DLD1 (cell line): Measurements from ENCODE around the gene NNT.

Source experiments
- in situ Hi-C: cut with HindIII; loops from 2 replicates; pipeline ENCODE4 v1.10.0; 2017; ENCODE audit warnings: low sequenced_read_pairs

The NNT gene

DNA sequence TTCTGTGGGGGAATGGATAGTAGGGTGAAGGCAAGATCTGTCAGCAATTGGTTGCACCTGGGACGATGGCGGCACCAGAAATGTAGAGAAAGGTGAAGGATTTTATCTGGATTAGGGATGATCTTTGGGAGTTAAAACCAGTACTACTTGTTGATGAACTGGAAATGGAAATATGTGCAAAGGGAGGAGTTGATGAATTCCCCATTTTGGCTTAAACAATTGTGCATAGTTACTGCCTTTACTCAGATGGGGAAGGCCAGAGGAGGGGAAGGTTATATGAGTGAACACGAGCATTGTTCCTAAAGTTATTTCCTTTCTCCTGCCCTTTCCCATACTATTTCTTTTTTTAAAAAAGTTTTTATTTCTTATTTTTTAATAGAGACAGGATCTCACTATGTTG lies 19.1 kb downstream of the NNT start:
- in situ Hi-C loops = no loop called here

DNA sequence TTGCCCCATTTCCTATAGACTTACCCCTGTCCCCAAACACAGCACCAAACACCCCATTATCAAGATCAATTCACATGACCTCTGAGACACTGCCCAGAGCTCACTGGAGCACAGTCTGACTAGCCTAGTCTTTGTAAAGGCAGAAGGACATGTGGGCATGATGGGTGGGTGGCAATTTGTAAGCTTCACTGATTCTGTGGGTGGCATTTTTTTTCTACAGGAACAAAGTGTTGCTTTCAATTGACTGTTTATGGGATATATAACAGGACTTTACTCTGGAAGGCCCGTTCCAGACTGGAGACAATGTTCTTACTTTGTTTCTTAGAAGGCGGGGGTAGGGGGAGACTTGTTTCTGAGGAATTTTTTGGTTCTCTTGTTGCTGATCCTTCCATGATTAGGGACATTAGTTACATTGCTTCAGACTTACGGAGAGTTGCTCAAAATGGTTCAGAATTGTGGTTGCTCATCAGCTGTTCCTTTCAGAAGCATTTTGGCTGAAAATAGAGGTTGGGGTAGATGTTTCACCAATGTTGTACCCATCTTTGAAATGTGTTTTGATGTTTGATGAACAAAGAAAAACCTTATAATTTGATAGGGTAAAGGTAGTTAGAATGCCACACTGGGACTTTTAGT lies 20.2 kb downstream of the NNT start:
- in situ Hi-C loops = no loop called here

DNA sequence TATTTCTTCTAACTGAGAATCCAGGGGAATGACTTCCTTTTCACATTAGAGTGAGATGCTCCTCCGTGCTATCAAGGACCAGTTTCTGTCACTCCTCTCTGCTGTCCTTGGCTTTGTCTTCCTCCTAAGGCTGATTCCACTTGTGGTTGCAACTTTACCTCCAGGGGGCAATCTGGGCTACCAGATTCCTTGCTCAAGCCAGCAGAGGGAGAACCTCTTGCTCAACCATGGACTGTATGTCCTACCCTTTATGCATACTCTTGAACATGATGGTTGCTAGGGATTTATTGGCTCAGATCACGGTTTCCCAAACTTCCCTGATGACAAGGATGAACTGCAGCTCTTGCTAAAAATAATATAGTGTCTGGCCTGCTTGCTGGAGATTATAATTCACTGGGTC lies 24.0 kb downstream of the NNT start:
- in situ Hi-C loops = no loop called here

DNA sequence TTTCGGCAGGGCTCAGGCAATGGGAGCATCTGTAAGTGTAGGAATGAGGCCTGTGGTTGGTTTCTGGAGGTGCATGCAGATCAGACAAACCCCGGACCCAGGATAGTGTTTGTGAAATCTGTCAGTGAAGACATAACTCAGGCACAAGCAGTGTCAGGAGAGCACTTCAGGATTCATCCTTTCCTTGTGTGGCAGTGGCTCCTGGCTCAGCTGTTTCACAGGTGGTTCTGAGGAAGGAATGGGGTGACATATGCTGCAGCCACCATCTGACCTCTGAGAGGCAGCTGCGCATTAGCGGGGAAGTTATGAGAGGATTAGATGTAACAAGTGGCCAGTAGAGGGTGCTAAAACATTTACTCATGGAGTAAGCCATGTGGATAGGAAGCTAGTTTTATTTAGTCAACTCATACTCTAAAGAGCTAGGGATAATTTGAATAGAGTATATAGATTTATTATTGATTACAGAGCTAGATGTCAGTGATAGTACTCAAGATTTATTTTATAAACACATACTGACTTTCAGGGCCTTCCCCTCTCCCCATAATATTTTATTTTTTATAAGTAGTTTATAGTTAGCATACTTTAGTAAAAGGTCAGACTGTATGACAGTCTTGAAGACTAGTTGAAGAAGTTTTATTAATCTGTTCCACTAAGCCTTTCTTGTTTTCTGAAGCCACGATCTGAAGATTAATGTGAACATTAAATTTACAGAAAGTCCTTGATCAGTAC lies 28.4 kb downstream of the NNT start:
- in situ Hi-C loops = no loop called here

DNA sequence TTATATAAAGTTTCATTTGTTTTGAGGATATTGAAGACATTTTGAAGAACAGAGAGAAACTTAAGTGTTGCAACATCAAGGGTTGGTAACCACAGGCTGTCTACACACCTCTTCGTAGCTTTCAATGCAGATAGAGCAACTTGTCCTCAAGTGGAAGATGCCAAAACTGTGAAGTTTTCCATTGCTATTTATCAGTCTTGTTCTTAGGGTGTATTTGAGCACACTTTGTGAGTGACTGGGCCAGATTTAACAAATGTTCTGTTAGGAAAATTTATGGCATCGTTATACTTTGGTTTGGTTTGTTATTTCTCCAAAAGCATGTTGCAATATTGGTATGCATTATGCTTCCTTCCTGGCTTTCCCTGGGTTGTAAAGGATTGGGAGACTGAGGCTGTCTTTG lies 31.6 kb downstream of the NNT start:
- in situ Hi-C loops = no loop called here

DNA sequence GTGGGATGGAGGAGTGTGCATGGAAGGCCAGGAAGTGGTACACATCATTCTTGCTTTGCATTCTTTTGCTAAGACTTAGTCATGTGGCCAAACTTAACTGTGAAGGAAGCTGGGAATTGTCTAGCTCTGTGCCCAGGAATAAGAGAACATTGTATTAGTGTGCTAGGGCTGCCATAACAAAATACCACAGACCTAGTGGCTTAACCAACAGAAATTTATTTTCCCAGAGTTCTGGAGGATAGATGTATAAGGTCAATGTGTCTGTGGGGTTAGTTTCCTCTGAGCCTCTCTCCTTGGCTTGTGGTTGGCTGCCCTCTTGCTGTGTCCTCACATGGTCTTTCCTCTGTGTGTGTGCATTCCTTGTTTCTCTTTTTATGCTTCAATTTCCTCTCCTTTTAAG lies 32.4 kb downstream of the NNT start:
- in situ Hi-C loops = no loop called here

DNA sequence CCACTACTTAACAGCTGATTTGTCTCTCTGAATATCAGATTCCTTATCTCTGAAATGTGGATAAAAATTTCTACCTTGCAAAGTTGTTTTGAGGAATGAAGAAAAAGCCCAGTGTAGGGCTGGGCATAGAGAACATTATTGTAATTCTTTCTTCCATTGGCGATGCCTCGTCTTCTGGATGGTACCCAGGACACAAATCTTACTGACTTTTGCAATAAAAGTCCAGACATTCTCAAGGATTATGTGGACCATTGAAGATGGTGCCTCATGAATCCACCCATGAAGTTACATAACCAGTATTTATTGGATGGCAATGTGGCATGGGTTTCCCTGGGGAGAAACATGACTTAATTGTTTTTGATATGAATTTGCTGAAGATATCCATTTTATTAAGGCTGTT lies 33.1 kb downstream of the NNT start:
- in situ Hi-C loops = no loop called here

DNA sequence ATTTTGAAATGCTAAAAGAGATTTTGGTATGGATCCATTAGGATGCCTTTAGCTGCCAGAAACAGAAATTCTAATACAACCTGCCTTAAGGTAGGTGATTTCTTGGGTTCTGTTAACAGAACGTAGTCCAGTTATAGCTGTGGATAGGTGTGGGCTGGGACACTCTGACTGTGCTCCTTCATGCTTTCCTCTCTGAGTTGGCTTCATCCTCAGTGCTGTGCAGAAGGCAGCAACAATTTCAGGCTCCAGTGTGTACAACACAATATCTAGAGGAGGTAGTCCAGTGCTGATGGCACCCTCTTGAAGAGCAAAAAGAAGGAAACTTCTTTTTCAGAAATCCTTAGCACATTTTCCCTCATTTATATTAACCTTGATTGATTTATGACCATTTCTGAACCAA lies 34.4 kb downstream of the NNT start:
- in situ Hi-C loops = no loop called here

DNA sequence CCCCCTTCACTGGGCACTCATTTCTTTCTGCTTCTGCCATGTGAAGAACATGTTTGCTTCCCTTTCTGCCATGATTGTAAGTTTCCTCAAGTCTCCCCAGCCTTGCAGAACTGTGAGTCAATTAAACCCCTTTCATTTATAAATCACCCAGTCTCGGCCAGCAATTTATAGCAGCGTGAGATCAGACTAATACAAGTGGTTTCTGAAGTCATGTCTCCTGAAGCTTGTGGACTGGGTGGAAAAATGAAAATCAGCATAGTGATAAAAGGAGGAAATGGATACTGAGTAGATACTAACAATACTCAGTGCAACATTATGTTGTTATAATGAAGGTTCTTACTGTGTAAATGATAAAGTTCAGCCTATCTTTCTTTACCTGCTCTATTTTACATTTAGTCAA lies 35.1 kb downstream of the NNT start:
- in situ Hi-C loops = no loop called here

DNA sequence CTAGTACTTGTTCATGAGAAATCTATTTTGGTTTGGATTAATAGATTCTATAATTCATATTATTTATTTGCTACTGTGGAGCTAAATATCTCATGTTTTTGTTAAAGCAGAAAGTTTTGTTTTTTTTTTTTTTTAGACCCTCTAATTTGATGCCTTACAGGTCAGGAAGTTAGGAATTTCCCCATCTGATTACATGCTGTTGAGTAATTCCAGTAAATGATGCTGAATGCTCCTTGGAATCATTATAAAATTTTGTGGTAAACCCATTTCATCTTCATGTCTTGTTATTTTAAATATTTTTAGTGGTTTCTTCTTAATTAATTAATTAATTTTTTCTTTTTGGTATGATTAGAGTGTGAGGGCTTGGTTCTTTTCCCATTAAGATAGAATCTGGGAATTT lies 35.6 kb downstream of the NNT start:
- in situ Hi-C loops = no loop called here

DNA sequence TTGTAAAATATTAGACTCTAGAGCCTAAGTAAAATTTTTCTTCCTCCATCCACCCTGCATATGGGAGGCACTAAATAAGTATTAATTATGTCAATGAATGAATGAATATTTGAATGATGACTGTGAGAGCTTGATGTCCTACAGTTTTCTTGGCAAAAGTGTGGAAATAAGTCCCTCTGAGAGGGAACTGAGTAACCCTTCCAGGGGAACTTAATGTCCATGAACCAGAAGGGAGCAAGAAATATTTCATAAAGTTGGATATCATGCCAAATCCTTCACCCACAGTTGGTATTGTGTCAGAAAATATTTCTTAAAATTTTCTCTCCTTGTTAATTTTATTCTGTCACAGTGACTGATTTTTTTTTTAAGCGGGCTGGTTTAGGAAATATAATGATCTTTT lies 36.6 kb downstream of the NNT start:
- in situ Hi-C loops = no loop called here

DNA sequence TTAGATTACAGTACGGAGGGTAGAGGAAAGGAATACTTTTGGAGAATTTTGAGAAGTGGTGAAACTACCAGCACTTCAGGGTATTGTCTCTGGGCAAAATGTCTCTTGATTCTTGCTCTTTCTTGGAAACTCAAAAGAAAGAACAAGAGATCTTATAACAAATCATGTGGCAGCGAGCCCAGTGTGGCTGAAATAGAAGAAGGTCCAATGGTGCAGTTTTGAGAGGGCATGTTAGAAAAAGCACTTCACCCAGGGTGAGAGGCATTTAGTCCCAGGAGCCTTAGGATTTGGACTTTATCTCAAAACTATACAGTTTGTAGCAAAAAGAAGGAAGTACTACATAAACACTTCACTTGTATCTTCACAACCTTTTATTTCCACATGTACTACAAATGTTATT lies 39.4 kb downstream of the NNT start:
- in situ Hi-C loops = no loop called here

DNA sequence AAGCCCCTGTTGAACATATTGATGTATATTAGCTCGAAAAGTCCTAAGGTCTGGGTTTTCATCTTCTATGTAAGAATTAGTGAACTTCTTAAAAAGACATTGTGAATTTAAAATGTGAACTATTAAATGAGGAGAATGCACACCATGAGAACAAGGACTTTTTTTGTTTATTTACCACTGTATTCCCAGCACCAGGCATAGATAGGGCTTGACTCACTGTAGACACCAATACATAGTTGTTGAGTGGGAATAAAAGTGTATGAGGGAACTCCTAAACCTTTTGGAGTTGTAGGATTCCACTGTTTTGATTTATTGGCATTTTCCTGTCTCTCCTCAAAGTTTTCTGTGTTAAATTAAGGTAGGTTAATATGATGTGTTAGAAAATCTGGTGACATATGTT lies 40.3 kb downstream of the NNT start:
- in situ Hi-C loops = no loop called here

DNA sequence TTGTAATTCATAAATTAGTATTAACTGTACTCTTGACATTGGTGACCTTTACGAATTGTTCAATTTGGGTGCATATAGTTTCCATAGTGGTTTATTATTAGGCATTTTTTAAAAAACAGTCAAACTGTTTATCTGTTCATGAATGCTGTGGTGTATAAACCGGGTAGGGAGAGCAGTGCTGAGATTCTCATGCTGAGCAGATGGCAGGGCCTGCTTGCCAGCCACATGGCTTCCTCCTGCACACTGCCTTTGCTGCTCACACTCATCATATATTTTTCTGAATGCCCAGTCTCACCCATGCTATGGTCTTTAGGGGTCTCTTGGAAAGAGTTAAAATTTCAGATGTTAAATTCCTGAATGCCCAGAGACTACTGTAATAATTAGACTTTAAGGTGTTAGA lies 40.8 kb downstream of the NNT start:
- in situ Hi-C loops = no loop called here

DNA sequence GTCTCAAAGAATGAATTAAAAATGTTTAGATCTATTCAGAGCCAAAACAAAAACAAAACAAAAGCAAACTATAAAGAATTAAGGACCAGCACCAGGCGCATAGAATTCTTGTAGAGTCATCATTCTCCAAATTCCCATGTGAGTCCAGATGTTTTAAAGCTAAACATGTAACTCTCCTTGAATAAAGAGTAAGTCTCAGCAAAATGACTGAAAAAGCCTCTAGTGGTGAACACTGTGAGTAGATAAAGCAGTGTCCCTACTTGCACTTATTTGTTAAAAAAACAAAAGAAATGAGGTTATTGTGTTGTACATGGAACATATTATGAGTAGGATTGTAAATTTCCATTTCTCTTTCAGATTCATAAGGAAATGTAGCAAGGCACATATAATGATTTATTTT lies 44.0 kb downstream of the NNT start:
- in situ Hi-C loops = no loop called here

DNA sequence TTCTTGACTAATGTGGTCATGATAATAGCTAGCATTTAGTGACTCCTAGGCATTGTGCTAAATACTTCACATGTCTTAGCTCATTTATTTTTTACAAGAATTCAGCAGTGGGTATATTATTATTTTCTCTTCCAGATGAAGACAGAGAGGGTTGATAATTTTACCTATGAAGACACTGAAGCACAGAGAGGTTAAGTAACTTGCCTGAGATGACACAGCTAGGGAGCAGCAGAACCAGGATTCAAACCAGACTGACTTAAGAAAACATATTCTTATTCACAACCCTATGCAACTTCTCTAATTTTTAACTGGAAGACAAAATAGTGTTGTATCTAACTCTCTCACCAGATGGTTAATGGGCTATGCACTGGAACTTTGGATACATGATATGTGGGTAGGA lies 44.8 kb downstream of the NNT start:
- in situ Hi-C loops = no loop called here

DNA sequence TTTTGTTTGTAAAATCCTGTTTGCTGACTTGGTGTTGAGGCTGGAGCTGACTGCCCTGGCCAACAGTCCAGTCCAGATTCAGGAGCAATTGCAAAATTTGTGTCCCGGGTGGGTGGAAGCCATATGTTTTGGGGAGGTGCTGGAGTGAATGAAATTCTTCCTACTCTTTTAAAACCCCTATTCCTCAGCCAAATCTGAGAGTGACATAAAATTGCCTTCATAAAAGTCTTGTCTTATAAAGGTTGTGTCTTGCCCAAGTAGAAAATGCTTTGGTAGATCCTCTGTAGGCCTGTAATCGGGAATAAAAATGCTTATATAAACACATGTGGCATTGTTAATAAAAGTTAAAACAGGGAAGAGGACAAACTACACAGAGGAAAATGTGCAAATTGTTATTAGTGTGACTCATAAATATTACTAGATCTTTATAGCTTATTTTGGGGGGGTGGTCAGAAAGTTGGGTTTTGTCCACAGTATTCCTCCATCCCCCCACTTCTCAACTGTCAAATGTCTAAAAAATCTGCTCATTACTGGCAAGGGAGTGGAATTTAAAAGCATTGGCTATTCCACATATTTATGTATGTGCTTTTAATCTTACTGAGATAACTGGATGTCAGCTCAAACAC lies 45.6 kb downstream of the NNT start:
- in situ Hi-C loops = no loop called here

DNA sequence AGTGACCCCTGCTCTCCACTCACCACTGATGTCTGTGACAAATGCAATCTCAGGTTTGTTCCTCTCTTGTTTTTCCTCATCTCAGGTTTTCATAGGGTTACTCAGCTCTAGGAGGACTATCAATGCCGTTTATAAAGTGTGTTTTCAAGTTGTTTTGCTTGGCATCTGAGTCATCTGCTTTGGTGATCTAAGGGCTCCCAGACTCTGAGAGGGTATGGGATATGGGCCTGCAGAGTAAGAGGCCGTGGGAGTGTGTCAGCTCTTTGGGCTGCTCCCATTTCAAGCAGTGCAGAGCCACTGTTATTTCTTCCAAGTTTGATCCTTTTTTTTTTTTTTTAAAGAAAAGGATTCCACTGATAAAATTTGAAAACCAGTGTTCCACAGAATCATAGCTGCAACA lies 46.3 kb downstream of the NNT start:
- in situ Hi-C loops = no loop called here

DNA sequence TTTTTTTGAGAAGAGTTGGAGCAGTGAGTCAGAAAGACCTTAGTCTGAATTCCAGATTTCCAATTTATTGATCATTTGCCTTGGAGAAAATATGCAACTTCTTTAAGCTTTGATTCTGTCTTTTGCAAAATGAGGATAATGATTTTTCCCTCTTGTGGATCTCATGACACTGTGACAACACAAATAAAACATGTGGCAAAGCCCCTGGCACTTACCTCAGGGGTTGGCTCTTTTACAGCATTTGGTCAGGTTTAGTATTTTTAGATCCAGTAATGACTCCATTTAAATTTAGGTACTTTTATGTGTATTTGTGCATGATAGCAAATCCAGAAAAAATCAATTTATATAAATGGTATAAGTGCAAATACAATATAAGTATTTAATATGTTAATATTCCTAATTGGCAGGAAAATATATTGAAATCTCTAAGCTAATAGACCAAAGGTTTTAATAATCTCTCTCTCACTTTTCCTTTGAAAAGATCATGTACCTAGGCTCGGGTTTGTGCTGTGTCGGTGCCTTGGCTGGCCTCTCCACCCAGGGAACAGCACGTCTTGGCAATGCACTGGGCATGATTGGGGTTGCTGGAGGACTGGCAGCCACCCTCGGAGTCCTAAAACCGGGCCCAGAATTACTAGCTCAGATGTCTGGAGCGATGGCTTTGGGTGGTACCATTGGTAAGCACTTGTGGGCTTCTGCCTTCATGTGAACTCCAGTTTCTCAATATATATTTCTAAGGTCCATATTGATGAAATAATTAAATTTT lies 49.7 kb downstream of the NNT start:
- in situ Hi-C loops = no loop called here

DNA sequence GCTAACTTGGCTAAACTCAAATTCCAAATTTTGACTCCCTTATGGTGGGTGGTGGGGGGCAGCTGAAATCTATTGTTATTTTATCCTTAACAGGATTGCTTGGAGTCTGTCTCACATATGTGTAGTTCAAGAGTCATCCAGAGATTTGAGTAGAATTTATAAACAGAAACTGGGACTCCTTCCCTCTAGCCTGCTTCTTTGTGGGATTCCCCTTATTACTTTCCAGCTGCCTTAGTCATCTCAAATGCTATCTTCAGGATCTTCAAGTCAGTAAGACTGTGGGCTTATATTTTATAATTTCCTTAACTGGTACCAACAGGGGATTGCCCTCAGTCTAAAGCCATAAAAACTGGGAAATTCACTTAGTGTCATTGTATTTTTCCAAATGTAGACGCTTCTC lies 55.5 kb downstream of the NNT start:
- in situ Hi-C loops = no loop called here

DNA sequence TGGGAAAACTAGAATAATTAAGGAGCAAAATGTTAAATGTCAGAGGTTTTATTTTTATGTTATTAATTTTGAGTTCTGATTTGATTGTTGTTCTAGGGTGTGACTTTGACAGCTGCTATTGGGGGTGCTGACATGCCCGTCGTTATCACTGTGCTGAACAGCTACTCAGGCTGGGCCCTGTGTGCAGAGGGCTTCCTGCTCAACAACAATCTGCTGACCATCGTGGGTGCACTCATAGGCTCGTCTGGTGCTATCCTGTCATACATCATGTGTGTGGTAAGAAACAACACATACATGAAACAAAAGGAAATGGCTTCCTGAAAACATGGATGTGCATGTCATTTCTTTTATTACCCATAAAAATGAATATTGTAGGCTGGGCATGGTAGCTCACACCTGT lies 56.1 kb downstream of the NNT start:
- in situ Hi-C loops = no loop called here

DNA sequence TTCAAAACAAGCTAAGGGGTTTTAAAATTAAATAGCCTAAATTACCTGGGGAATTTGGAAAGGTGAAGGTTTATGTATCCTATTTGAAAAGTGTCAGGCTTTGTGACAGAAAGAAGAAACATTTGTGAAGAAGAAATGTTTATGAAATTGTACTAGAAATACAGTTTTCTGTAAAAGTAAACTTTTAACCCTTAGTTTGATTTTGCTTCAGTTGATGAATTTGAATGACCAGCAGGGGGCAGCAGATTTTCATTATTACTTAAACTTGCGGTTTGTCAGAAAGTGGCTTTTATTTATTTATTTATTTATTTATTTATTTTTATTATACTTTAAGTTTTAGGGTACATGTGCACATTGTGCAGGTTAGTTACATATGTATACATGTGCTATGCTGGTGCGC lies 58.1 kb downstream of the NNT start:
- in situ Hi-C loops = no loop called here
